ENCODE data around the gene SRGAP1.
"Not testable (repeated sequence)": the region's sequence is repeated elsewhere in the genome, so short reads cannot be mapped to it uniquely, and the experiment has no call there.

The SRGAP1 gene

DNA sequence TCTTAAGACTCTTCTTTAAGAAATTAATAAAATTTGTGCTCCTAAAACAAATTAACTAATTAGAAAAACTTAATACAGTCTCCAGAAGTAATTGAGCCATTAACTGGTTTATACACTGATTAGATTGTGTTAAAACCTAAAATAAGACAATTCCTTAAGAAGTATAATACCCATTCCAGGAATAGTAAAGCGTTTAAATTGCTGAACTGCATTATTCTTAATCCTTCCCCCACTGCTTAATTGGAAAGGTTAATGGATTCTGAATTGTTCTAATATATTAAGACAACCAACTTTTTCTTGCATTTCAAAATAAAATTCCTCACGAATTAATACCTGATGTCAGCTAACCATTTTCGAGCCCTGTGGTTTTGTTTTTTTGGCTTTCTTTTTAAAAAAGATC, 249.2 kb downstream of the SRGAP1 start:
- DNase-seq, result no peak

- no peak for DNase-seq
These were observed 253.0 kb downstream of the SRGAP1 start for GRCh38 chr12:64097366-64098105.

- no peak for DNase-seq
These were observed 254.3 kb downstream of the SRGAP1 start for GRCh38 chr12:64098709-64099354.

DNA sequence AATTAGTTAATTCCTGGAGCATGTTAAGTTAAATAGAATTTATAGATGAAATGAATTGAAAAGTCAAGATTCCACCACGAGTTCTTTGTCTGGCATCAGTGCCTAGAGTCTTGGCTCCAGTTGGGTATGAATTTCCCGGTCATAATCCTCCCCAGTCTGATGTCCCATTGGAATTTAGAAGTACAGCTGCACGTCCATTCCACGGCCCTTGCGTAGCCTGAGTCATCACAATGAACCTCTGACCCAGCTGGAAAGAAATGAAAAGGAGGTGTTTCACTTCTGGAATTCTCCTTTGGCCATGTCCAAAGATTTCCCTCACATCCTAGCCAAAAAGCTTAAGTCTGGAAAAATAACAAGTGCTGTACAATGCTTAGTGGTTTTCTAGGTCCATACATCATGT, 254.9 kb downstream of the SRGAP1 start:
- DNase-seq, result no peak

DNA sequence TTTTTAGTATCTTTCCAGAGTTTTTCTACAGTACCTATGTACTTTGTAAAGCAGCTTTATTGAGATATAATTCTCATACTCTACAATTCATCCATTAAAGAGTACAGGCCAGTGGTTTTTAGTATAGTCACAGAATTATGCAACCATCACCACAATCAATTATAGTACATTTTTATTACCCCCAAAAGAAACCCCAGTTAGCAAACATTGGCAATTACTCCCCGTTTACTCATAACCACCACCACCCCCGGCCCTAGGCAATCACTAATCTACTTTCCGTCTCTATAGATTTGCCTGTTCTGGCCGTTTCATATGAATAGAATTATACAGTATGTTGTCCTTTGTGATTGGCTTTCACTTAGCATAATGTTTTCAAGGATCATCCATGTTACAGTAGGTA, 257.8 kb downstream of the SRGAP1 start:
- no peak for DNase-seq

GRCh38 chr12:64103825-64104740, 259.6 kb downstream of the SRGAP1 start:
- no peak for DNase-seq

- DNase-seq, result no peak
These were observed 260.5 kb downstream of the SRGAP1 start for GRCh38 chr12:64105026-64105425.

DNA sequence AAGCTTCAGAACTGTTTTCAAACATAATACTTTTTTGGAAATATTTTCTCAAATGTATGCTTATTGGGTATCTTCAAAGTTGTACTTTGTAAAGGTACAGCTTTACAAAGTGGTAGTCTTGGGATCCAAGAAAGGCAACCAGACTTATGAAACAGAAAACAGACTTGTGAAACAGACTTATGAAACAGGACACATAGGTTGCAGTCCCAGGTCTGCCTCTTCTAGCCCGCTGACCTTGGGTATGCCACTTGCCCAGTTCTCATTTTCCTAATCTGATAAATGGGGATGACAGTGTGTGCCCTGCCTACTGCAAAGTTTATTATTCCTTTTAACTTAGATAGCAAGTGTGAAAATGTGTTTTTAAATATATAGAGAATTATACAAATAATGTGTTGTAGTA, 263.3 kb downstream of the SRGAP1 start:
- DNase-seq, result no peak

- DNase-seq, result no peak
These were observed 265.2 kb downstream of the SRGAP1 start for GRCh38 chr12:64109706-64110105.

- no peak for DNase-seq
These were observed 266.4 kb downstream of the SRGAP1 start for GRCh38 chr12:64110864-64111263.

GRCh38 chr12:64116969-64117368, 272.5 kb downstream of the SRGAP1 start:
- DNase-seq, result no peak

GRCh38 chr12:64120568-64120967, 276.1 kb downstream of the SRGAP1 start:
- DNase-seq, result no peak

- DNase-seq, result not testable (repeated sequence)
These were observed 276.6 kb downstream of the SRGAP1 start for GRCh38 chr12:64121086-64121485.

DNA sequence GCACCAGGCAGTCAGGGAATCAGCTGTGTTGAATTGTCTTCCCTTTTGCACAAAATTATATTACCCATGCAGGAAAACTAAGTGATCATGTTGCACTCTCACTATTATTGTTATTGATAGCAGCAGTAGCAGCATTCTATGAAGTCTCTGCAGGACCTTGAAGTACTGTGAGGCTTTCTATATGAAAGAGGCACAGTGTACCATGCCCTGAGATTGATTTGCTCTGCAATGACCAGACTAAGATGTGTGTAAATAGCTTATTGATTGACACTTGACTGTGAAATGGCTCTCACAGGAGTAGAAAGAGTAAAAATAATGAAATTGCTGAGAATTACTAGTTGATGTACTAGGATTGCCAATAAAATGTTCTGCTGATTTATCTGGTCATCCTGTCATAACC, 277.7 kb downstream of the SRGAP1 start:
- no peak for DNase-seq

- no peak for DNase-seq
These were observed 278.5 kb downstream of the SRGAP1 start for GRCh38 chr12:64122995-64123394.

- DNase-seq, result no peak
These were observed 278.9 kb downstream of the SRGAP1 start for GRCh38 chr12:64123448-64123847.

DNA sequence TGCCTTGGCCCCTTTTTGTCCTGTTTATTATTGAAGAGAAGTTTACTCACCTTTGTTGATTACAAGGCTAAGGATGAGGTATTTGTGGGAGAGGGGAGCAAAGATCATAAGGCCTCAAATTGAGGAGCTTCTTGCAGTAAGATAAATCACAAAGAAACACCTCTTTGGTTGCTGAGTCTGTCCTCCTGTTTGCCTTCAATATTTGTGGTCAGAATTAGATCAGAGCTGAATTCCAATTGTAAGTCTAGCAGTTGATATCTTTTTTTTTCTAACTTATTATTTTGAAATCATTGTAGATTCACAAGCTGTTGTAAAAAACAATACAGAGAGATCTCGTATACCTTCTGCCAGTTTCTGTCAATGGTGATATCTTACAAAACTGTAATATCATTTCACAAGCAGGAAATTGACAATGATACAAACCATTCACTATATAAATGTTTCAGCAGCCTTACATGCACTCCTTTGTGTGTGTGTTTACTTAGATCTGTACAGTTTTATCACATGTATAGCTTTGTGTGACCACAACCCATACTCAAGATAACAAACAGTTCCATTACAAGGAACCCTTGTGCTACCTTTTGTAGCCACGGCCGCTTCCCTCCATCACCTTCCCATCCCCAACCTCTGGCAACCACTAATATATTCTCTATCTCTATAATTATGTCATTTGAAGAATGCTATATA, 280.2 kb downstream of the SRGAP1 start:
- no peak for DNase-seq

DNA sequence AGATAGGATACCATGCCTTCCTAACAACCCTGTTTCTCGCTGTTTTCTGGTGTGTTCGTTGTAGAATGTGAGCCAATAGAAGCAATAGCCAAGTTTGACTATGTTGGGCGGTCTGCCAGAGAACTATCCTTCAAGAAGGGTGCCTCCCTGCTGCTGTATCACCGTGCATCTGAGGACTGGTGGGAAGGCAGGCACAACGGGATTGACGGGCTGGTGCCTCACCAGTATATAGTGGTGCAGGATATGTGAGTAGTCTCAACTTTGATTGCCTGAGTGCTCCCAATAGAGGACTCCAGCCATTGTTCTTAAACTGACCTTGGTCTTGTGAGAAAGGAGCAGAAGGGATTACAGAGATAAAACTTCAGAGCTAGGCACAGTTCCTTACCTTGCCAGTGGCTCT, 281.4 kb downstream of the SRGAP1 start:
- no peak for DNase-seq

- DNase-seq, result no peak
These were observed 283.3 kb downstream of the SRGAP1 start for GRCh38 chr12:64127811-64128210.

GRCh38 chr12:64128366-64128765, 283.9 kb downstream of the SRGAP1 start:
- no peak for DNase-seq

DNA sequence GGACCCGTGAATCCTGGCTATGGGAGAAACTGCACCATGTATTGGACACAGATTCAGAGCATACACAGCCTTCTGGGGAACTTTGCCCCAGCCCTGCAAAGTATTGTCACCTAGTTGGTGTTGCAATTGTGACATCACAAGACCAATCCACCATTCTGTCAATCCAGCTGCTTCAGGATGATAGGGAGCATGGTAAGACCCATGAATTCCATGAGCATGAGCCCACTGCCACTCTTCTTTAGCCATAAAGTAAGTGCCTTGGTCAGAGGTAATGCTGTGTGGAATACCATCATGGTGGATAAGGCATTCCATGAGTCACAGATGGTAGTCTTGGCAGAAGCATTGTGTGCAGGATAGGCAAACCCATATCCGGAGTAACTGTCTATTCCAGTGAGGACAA, 286.0 kb downstream of the SRGAP1 start:
- DNase-seq, result not testable (repeated sequence)

DNA sequence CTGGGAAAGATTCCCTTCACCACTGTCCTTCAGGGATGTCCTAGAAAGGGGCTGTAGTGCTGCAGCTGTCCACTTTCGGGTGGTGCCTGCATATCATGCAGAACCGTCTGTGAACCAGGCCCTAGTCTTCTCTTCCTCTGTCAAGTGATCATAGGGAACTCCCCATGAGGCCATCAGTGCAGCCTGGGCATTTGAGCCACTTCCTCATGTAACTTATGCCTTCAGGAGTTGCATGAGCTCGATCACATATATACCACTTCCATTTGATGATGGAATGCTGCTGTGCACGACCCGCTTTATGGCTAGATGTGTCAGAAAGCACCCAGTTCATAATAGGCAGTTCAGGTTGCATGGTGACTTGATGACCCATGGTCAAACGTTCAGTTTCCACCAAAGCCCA, 287.0 kb downstream of the SRGAP1 start:
- not testable (repeated sequence) for DNase-seq

DNA sequence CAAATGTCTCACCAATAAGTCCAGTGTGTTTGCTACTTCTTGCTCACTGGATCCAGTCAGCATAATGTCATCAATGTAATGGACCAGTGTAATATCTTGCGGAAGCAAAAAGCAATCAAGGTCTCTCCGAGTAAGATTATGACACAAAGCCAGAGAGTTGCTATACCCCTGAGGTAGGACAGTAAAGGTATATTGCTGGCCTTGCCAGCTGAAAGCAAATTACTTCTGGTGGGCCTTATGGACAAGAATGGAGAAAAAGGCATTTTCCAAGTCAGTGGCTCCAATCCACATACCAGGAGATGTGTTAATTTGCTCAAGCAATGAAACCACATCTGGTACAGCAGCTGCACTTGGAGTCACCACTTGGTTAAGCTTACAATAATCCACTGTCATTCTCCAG, 288.2 kb downstream of the SRGAP1 start:
- DNase-seq, result not testable (repeated sequence)
